GM19452 (cell line): Measurements from ENCODE around the gene CUBN.

Source experiments
- ATAC-seq: cut with Tn5 transposase; IDR thresholded peaks from one replicate; pipeline ENCODE4 v1.9.1; 2021; ENCODE audit not compliant: unreplicated experiment

CUBN gene

GRCh38 chr10:16803464-16803863, 326.1 kb downstream of the CUBN start:
- ATAC-seq, result no peak

- peak; percentile 87 for ATAC-seq
These were observed 330.0 kb downstream of the CUBN start for GRCh38 chr10:16799621-16800020.

GRCh38 chr10:16798571-16798970, 331.0 kb downstream of the CUBN start:
- no peak for ATAC-seq

- ATAC-seq, result no peak
These were observed 334.1 kb downstream of the CUBN start for GRCh38 chr10:16795410-16796073.

- no peak for ATAC-seq
These were observed 335.6 kb downstream of the CUBN start for GRCh38 chr10:16794005-16794404.

GRCh38 chr10:16792675-16793074, 336.9 kb downstream of the CUBN start:
- no peak for ATAC-seq

DNA sequence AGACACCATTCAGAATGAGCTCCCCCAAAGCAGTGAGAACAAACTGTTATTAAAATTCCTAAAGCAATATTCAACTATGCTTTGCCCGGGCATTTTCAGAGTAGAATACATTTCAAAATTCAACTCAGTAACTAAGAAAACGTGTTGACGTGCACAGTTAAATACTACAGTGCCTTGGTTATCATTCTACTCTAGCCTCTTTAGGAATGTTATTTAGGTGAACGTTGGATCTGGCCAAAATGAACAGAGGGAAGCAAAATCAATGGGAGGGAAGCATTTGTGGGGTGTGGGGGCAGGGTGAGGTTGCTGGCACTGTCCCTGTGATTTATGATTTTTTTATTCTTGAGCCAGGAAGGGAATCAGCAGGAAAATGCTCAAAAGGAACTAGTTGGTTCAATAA, 339.8 kb downstream of the CUBN start:
- ATAC-seq, result no peak

DNA sequence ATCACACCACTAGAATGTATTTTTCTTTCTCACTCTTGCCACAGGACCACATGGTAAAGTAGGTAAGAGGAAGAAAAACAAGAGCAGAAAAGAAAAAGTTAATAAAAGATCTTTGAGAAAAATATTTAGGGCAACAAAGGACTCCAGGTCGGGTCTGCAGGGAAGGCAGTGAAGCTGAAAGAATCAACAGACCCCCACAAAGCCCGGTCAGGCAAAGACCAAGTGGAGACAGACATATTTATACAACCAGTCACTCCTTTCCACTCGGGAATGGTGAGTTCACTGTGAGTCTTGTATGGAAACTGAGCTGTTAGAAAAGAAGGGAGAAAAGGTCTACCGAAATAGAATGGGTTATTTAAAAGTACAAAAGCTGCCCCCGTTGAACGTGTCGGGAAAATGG, 340.4 kb downstream of the CUBN start:
- no peak for ATAC-seq

- ATAC-seq, result no peak
These were observed 340.8 kb downstream of the CUBN start for GRCh38 chr10:16788778-16789177.

- ATAC-seq, result no peak
These were observed 341.5 kb downstream of the CUBN start for GRCh38 chr10:16788125-16788524.

- no peak for ATAC-seq
These were observed 342.2 kb downstream of the CUBN start for GRCh38 chr10:16787361-16787791.

- ATAC-seq, result no peak
These were observed 349.2 kb downstream of the CUBN start for GRCh38 chr10:16780338-16780880.

GRCh38 chr10:16779384-16779915, 350.2 kb downstream of the CUBN start:
- ATAC-seq, result peak; percentile 50

GRCh38 chr10:16777473-16778370, 351.9 kb downstream of the CUBN start:
- no peak for ATAC-seq

- no peak for ATAC-seq
These were observed 352.7 kb downstream of the CUBN start for GRCh38 chr10:16776896-16777295.
